HepG2 (cell line): ENCODE data around the gene PDE3A.

Experiments used
- CHD2 ChIP-seq: IDR thresholded peaks from 2 replicates; pipeline ENCODE4 v1.6.1; 2011; ENCODE audit warnings: low read depth, low read length, improper control_type of control experiment
- E2F5 ChIP-seq: sonication (generic); formaldehyde crosslinking; conservative IDR thresholded peaks from 2 replicates; pipeline ENCODE4 v1.4.0; 2020; ENCODE audit warnings: missing genetic modification reagents
- EZH2 ChIP-seq: conservative IDR thresholded peaks from 2 replicates; pipeline ENCODE4 v1.6.1; 2012; ENCODE audit warnings: mild to moderate bottlenecking, low read depth, low read length, moderate library complexity
- HDAC2 ChIP-seq: sonication (generic); formaldehyde crosslinking; IDR thresholded peaks from 2 replicates; pipeline ENCODE4 v1.4.0; 2020; ENCODE audit warnings: missing genetic modification reagents
- KLF9 ChIP-seq: IDR thresholded peaks from 2 replicates; pipeline ENCODE4 v1.6.1; 2016; ENCODE audit warnings: low read depth
- POLR2AphosphoS2 ChIP-seq: IDR thresholded peaks from 2 replicates; pipeline ENCODE4 v1.6.1; 2011; ENCODE audit warnings: low read depth, low read length, improper control_type of control experiment
- TGIF2 ChIP-seq: IDR thresholded peaks from 2 replicates; pipeline ENCODE4 v1.6.1; 2016; ENCODE audit warnings: control low read depth, missing compliant biosample characterization
- ZNF484 ChIP-seq: sonication (generic); formaldehyde crosslinking; IDR thresholded peaks from 2 replicates; pipeline ENCODE4 v1.5.1; 2020; ENCODE audit warnings: mild to moderate bottlenecking, low read depth, missing genetic modification reagents, borderline replicate concordance
- ZNF878 ChIP-seq: sonication (generic); formaldehyde crosslinking; IDR thresholded peaks from 2 replicates; pipeline ENCODE4 v1.8.1; 2023; ENCODE audit warnings: mild to moderate bottlenecking, missing genetic modification reagents, moderate library complexity
- ZSCAN22 ChIP-seq: sonication (generic); formaldehyde crosslinking; IDR thresholded peaks from 2 replicates; pipeline ENCODE4 v1.4.0; 2020; ENCODE audit warnings: mild to moderate bottlenecking, missing genetic modification reagents

- no peak for TF ChIP-seq KLF9 (CRISPR knock-in tag)
- TF ChIP-seq ZSCAN22 (CRISPR knock-in tag) = no peak
- no peak for TF ChIP-seq POLR2AphosphoS2
- TF ChIP-seq HDAC2 (CRISPR knock-in tag) = no peak
- TF ChIP-seq E2F5 (CRISPR knock-in tag) = no peak
- no peak for TF ChIP-seq ZNF878 (CRISPR knock-in tag)
- TF ChIP-seq EZH2 = no peak
- TF ChIP-seq TGIF2 (CRISPR knock-in tag) = no peak
- TF ChIP-seq CHD2 = no peak
- no peak for TF ChIP-seq ZNF484 (CRISPR knock-in tag)
Observed at GRCh38 chr12:20477672-20478071, 109.3 kb downstream of the PDE3A start.
